ENCODE data around the gene TNKS2.

TNKS2 gene

DNA sequence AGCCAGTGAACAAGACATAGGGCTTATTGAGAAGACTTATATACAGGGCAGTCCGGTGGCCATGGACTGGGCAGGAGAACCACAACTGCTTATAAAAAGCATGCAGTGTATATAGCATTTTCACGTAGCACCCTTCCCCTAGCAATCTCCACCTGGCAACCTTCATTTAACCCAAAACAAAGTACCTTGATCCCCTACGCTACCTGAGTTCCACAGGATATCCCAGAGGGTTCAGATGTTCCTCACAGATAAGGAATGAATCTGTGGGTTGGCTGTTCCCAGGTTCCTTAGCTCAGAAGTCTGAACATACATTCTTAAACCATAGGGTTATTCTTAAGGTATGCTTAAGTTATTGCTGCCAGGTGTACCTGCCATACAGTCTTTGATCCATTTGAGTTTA is 22.0 kb upstream of the TNKS2 start:
- in situ Hi-C loops (cut with MboI; ENCODE audit: low sequenced_read_pairs, unreplicated experiment): no loop called here
- TF ChIP-seq, protein P1, sequence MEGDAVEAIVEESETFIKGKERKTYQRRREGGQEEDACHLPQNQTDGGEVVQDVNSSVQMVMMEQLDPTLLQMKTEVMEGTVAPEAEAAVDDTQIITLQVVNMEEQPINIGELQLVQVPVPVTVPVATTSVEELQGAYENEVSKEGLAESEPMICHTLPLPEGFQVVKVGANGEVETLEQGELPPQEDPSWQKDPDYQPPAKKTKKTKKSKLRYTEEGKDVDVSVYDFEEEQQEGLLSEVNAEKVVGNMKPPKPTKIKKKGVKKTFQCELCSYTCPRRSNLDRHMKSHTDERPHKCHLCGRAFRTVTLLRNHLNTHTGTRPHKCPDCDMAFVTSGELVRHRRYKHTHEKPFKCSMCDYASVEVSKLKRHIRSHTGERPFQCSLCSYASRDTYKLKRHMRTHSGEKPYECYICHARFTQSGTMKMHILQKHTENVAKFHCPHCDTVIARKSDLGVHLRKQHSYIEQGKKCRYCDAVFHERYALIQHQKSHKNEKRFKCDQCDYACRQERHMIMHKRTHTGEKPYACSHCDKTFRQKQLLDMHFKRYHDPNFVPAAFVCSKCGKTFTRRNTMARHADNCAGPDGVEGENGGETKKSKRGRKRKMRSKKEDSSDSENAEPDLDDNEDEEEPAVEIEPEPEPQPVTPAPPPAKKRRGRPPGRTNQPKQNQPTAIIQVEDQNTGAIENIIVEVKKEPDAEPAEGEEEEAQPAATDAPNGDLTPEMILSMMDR (IDR thresholded peaks at IDR 0.05; ENCODE audit: borderline replicate concordance, control extremely low read depth, extremely low read depth, insufficient read depth, missing control alignments): no peak
- no peak for DNase-seq (ENCODE audit: low spot score)

DNA sequence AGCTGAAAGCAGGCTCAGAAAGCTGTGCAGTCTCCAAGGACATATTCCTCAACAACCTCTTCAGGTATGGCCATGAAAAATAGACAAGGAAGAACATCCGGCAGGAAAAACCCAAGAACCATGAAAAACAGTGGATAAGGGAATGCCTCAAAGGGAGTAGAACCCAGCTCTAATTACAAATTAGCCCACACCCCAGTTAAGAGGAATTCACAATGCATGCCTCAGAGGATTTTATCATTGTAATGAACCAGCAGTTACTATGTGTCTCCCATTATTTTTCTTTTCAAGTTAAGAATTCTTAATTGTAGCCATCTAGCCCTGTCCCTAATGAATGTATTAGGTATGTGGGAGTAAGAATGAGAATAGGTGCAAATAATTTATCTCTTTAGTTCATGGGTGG is 19.7 kb upstream of the TNKS2 start:
- DNase-seq (ENCODE audit: low spot score): no peak
- in situ Hi-C loops (cut with MboI; ENCODE audit: low sequenced_read_pairs, unreplicated experiment): no loop called here
- TF ChIP-seq, protein P1 (IDR thresholded peaks at IDR 0.05; ENCODE audit: borderline replicate concordance, control extremely low read depth, extremely low read depth, insufficient read depth, missing control alignments): no peak

DNA sequence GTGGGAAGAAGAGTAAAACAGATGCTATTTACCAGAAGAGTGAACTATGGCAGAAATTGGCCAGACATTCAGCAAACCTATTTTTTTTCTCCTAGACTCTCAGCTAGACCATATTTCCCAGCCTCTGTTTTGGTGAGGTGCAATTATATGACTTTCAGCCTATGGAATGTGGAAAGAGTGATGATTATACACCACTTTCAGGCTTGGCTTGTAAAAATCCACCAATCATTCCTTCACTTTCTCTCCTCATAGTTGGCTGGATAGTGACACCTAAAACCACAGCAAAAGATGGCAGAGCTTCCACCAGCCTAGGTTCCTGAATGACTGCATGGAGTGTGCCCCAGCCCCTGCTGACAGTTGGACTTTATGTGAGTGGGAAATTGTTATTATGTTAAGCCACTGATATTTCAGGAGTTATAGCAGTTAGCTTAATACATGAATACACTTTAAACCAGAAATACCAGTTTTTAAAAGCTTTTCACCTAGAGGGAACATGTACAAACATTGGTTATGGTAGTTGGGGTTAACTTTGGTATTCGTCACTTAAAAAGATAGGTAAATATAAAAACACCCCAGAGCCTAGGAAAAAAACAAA is 19.1 kb upstream of the TNKS2 start:
- no peak for DNase-seq (ENCODE audit: low spot score)
- TF ChIP-seq, protein P1 (IDR thresholded peaks at IDR 0.05; ENCODE audit: borderline replicate concordance, control extremely low read depth, extremely low read depth, insufficient read depth, missing control alignments): no peak
- in situ Hi-C loops (cut with MboI; ENCODE audit: low sequenced_read_pairs, unreplicated experiment): no loop called here

DNA sequence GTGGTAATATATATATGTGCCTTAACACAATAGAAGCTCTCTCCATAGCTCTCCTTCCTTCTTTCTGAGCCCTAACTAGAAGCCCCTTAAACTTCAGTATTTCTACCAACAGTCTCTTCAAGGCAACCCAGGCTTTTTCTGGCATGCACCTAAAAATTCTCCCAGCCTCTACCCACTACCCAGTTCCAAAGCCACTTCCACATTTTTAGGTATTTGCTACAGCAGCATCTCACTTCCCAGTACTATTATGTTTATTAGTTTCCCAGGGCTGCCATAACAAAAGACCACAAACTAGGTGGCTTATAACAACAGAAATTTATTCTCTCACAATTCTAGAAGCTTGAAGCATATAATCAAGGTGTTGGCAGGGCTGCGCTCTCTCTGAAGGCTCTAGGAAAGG is 15.7 kb upstream of the TNKS2 start:
- TF ChIP-seq, protein P1 (IDR thresholded peaks at IDR 0.05; ENCODE audit: borderline replicate concordance, control extremely low read depth, extremely low read depth, insufficient read depth, missing control alignments): no peak
- DNase-seq (ENCODE audit: low spot score): no peak
- in situ Hi-C loops (cut with MboI; ENCODE audit: low sequenced_read_pairs, unreplicated experiment): no loop called here

DNA sequence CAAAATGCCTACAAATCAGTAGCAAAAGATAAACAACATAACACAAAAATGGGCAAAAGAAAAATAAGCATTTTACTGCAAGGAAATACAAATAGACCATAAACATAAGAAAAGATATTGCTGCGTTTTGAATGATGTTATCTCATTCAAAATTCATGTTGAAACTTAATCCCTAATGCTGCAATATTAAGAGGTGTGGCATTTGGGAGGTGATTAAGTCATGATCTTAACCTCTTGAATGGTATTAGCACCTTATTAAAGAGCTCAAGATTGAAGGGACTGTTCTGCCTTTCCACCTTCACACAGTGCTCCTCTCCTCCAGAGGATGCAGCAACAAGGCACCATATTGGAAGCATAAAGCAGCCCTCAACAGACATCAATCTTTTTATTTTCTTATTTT is 12.4 kb upstream of the TNKS2 start:
- DNase-seq (ENCODE audit: low spot score): no peak
- in situ Hi-C loops (cut with MboI; ENCODE audit: low sequenced_read_pairs, unreplicated experiment): no loop called here
- TF ChIP-seq, protein P1 (IDR thresholded peaks at IDR 0.05; ENCODE audit: borderline replicate concordance, control extremely low read depth, extremely low read depth, insufficient read depth, missing control alignments): no peak

DNA sequence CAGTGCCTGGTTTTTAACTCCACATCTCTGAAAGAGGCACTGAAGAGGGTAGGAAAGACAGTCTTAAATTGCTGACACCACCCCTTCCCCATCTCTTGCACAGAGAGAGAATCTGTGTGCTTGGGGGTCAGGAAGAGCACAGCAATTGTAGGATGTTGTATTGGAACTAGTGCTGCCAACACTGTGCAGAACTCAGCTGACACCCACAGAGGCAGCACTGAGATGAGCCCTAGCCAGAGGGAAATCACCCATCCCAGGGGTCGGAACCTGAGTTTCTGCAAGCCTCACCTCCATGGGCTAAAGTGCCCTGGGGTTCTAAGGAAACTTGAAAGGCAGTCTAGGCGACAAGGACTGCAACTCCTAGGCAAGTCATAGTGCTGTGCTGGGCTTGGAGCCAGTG is 11.0 kb upstream of the TNKS2 start:
- in situ Hi-C loops (cut with MboI; ENCODE audit: low sequenced_read_pairs, unreplicated experiment): no loop called here
- TF ChIP-seq, protein P1 (IDR thresholded peaks at IDR 0.05; ENCODE audit: borderline replicate concordance, control extremely low read depth, extremely low read depth, insufficient read depth, missing control alignments): no peak
- no peak for DNase-seq (ENCODE audit: low spot score)

All from GM13976 (cell line).